NCI-H345 treated with DMSO at 0.1 percent for 48 hours (cell line): Measurements from ENCODE around the gene ARHGAP23.
"Not testable (repeated sequence)": the region's sequence is repeated elsewhere in the genome, so short reads cannot be mapped to it uniquely, and the experiment has no call there.

Experiments
- DNase-seq: peaks from one replicate; lab custom pipeline; 2025; ENCODE audit not compliant: unreplicated experiment; lab: John Stamatoyannopoulos, UW

The ARHGAP23 gene

DNA sequence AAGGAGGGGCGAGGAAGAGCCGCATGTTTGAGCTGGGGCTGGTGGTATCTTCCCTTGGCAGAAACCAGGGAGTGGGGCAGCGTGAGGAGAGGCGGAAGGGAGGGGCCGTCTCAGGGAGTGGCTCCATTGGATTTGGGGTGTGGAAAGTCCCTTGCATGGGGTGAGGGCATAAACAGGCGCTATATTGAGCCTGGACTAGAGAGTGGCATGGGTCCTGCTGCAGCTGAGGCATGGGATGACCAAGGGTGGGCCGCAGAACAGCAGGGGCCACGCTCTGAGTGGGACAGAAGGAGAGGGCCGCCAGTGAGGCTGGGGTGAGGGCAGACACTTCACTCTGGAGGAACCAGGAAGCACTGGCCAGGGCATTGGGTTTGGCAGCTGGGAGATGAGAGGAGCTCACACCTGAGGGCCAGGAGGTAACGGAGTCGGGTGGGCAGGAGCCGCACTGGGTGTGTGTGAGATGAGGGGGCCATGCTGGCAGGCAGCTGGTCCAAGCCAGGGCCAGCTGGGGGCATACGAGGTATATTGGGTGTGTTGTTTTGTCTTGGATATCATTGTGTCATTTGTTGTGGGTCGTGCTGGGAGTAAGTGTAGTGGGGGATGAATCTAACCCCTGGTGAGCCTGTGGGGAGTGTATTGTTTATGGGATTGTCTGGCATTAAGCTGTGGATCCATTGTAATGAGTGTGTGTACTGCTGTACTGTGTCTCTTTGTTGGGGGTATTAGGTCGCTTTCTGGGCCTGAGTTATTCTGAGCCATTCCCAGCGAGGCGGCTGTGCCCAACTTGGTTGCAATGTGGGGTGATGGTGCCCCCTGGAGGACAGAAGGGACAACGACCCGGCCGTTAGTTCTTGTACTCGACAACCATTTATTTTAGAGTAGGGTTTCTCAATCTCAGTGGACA is 56.2 kb downstream of the ARHGAP23 start:
- DNase-seq, result peak; percentile 40

DNA sequence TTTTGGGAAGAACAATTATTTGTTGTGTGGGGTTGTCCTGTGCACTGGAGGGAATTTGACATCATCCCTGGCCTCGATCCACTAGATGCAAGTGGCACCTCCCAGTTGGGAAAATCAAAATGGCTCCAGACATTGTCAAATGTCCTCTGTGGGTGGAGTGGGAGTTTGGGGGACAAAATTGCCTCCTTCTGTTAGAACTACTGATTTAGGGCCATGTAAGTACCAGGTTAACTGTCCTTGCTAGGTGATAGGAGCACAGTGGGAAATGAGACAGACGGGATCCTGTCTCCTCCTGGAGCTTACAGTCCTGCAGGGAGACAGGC is 56.8 kb downstream of the ARHGAP23 start:
- DNase-seq, result no peak

DNA sequence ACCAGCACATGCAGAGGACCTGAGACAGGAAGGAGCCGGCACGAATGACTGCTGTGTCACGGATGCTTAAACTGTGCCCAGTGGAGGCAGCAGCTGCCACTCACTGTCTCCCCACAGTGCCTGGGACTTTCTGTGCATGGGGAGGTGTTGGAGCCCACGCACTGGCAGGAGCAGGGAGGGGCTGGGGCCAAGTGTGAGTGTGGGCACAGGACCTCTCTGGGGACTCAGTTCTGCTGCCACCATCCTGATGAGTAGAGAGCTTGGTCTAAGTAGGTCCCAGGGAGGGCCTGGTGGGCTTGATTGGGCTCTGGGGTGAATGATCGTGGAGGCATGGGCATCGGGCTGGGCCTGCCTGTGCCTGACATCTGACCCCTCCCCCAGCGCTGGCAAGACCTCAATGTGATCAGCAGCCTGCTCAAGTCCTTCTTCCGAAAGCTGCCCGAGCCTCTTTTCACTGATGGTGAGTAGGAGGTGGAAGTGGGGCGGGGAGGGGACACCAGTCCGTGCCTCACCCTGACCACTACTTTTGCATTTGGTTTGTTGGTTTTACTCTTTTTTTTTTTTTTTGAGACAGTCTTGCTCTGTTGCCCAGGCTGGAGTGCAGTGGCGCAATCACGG is 57.5 kb downstream of the ARHGAP23 start:
- not testable (repeated sequence) for DNase-seq

DNA sequence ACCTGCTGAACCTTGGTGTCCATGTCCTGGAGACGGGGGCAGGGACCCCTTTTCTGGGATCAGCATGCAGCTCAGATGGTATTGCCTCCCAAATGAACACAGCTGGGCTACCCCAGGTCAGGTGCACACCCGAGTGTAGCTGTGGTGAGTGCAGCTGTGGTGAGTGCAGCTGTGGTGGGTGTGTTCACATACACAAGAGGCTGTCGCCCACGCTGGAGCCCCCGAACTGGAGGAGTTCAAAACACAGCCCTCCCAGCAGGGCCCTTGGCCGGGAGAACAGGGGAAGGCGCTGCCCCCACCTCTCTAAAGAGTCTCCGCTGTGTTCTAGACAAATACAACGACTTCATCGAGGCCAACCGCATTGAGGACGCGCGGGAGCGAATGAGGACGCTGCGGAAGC is 61.5 kb downstream of the ARHGAP23 start:
- DNase-seq, result not testable (repeated sequence)

DNA sequence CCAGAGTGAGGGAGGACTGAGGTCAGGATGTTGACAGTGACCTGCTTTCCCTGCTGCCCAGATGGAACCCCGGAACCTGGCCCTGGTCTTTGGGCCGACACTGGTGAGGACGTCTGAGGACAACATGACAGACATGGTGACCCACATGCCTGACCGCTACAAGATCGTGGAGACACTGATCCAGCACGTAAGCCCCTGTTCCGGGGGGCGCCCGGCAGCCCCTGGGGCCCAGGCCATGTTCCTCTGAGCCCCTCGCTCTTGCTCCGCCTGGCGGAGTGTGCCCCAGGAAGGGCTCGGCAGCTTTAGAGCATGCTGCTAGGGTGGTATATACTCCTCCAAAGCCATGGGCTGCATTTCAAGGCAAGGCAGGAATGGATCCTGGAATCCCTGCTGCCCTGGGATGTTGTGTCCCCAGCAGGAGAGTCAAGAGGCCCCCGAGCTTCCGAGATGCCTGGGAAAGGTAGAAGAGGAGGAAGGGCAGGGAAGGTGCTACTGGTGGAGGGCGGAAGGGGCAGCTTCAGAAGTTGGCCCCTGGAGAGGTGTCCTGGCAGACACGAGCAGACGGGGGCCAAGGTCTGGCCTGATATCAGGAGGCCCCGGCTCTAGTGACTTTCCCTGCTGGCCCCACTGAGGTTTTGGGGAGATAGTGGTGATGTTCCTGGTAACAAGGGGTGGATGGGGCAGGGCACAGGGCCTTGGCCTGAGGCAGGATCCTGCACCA is 63.2 kb downstream of the ARHGAP23 start:
- not testable (repeated sequence) for DNase-seq

DNA sequence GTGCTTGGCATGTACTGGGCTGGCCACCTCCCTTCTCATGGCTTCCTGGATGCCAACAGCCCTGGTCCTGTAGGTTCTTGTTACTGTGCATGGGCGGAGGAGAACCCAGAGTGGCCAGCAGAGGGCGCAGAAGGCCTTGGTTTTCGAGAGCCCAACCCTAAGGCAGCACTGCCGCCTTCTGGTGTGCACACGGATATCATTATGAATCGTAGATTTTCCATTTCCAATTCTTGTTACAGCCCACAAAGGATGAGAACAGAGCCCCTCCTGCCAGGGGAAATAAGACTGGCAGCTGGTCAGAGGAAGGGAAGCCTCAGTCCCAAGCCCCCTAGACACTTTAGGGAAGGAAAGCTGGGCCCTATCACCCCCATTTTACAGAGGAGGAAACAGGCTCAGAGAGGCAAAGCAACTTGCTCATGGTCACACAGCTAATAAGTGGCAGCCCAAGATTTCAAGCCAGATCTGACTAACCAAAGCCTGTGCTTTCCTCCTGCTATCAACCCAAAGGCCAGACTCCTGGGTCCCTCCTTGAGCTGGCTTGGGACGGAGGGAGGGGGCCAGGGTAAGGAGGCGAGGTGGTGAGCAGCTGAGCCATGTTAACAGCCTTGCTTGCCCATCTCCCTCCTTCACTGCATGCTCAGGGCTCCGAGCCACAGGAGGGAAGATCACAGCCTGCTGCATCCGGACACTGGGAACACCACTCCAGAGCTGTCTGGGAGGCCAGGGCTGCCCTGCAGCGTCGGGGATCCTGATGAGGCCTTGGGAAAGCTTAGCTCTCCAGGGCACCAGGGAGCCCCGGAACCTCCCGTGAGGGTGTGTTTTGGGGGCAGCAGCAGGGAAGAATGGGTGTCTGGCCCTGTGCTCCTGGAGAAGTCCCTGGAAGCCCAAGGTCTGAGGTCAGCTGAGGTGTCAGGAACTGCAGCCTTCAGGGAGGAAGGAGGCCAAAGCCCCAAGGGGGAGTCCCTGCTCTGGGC is 64.1 kb downstream of the ARHGAP23 start:
- peak; percentile 61 for DNase-seq

DNA sequence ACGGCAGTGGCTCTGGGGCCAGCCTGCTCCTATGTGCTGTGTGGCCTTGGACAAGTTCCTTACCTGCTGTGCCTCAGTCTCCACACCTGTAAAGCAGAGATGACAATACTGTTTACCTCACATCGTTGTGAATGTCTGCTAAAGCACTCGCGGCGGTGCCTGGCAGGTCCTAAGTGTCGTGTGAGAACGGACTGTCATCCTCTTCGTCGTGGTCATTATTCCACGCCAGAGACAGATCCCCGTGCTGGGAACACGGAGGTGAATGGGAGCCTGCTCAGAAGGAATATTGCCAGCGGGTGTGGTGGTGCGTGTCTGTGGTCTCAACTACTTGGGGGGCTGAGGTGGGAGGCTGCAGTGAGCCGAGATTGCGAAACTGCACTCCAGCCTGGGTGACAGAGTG is 65.9 kb downstream of the ARHGAP23 start:
- DNase-seq, result not testable (repeated sequence)

DNA sequence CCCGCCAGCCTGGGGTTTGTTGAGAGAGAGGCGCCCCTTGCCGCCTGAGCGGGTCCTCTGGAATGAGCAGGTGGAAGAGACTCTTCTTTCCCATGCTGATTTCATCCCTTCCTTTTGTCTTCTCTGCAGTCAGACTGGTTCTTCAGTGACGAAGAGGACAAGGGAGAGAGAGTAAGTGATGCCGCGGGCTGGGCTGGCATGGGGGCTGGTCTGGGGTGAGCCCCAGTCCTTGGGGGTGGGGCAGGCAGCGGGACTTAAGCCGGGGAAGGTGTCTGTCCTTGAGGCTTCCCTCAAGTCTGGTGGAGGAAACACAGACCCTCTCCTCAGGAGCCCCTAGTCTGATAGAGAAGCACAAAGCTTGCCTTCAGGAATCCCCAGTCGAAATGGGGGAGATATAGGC is 69.4 kb downstream of the ARHGAP23 start:
- DNase-seq, result not testable (repeated sequence)

DNA sequence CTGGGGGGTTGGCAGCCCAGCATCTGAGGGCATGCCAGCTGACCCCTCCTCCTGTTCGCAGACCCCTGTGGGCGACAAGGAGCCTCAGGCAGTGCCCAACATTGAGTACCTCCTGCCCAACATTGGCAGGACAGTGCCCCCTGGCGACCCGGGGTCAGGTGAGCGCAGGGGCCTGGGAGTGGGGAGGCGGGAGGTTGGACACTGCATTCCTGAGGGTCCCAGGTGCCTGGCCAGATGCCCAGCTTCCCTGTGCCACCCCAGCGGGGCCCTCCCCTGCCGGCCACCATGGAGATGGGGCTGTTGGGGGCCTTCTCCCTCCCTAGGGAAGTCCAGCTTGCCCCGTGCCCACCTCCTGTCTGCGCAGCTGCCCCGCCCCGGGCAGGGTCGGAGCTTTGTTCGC is 70.1 kb downstream of the ARHGAP23 start:
- DNase-seq, result no peak

DNA sequence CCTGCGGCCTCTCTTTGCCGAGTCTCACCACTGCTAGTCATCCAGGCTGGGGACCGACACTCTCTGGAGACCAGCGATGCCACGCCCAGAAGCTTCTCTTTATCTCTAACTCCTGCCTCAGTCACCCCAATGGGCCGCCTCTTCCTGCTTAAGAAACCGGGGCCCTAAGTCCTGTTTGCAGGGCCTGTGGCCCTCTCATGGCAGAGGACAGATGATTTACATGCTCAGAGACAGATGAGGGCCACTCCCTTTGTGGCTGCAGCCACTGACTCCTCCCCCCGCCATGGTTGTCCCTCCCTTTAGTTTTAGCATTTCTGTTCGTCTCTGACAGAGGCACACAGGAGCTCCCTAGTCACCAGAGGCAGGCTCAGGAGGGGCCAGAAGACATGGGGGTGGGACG is 71.0 kb downstream of the ARHGAP23 start:
- not testable (repeated sequence) for DNase-seq

DNA sequence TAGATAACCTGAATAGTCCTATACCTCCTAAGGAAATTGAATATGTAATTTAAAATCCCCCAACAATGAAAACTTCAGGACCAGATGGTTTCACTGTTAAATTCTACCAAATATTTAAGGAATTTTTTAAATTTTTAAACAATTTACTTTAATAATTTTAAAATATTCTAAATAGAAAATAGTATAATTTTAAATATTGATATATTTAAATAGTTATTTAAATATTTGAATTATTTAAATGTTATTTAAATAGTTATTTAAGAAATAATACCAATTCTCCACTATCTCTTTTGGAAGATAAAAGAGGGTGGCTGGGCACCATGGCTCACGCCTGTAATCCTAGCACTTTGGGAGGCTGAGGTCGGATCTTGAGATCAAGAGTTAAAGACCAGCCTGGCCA is 73.5 kb downstream of the ARHGAP23 start:
- not testable (repeated sequence) for DNase-seq

DNA sequence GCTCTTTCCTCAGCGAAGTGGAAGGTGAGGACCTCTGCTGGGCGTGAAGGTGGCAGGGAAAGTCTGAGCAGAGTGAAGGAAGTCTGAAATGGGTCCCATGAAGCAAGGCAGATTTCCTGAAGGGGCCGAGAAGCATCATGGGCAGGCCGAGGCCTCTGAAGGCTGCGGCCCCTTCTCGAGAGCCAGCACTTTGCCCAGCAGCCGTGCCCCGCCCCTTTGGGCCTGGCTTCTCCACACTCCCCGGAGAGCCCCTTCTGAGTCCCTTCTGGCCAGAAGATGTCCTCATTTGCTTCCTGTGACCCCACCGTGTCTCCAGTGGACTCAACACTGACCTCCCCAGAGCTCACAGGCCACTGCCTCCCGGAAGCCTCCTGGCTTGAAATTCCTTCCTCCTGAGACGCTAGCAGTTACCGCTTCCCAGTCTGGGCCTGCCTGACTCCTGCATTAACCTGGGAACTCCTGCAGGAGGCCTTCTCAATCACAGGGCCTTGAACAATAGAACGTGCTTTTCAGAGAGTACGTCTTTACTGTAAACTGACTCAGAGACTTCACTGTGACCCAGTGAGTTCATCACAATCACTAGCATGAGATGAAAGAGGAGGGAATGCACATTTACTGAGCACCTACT is 75.1 kb downstream of the ARHGAP23 start:
- DNase-seq, result not testable (repeated sequence)

DNA sequence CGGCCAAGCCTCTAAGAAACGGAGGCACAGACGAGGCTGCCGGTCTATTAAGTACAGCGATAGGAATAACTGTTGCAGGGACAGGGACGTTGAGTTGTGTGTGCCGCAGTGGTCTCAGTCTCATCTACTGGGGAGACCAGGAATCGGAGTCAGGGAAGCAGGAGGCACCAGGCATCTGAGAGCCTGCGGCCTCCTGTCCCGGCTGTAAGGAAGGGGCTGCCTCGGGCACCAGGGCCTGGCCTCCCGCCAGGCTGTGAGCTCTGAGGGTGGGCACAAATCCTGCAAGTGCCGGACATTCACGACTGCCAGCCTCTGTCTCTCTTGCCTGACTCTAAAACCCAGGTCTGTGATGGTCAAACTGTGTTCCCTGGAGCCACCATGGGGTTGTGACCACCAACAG is 76.0 kb downstream of the ARHGAP23 start:
- no peak for DNase-seq

DNA sequence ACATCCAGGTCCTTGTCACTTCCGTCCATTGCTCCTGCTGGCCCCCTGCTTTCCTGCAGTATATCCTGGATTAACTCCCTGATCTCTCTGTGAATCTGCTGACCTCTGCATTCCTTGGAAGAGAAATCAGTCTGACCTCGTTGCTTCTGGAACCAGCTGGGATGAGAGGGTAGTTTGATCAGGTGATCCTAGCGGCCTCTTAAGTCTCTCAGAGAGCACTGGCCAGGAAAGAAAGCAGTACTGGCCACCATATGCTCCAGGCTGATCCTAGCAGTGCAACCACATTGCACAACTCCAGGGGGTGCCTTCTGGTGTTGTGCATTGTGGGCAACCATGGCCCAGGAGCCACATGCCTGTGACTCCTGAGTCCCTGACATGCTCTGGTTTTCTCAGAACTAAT is 79.2 kb downstream of the ARHGAP23 start:
- DNase-seq, result no peak

DNA sequence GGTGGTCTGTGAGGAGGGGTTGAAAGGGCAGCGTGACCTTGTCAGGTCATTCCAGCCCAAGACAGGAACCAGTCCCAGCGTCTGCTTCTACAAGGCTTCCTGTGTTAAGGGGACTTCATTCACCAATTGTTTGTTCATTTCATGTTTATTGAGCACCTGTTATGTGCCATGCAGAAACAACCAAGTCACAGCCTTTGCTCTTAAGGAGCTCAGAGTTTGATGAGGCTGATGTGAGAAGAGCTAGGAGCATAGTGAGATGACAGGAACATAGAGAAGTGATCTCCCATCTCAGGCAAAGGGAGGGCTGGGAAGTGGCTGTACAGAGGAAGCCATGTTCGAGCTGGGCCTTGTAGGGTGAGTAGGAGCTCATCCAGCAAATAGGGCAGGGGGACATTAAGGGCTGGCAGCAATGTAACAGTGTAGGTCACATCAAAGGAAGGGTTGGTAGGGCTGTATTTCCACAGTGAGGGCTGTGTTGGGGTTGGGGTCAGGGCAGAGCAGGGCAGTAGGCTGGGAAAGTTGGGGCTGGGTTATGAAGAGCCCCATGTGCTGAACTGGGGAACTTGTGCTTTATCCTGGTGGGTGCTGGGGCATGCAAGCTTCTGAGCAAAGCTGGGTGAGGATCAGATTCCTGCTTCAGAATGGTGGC is 79.8 kb downstream of the ARHGAP23 start:
- no peak for DNase-seq

DNA sequence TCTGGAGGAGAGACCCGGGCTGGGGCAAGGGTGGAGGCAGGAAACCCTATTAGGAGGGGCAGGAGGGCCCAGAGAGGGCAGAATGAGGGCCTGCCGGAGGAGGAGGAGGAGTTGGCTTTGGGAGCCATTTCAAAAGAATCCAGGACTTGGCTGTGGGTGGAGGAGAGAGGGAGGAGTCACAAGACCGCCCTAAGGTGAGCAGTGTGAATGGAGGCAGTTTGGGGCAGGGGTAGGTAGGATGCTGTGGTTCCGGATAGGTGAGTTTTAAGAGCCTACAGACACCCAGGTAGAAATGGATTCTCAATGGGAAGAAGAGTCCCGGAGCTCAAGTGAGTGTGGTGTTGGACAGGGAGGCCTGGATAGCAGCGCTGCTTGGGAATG is 80.3 kb downstream of the ARHGAP23 start:
- DNase-seq, result no peak

DNA sequence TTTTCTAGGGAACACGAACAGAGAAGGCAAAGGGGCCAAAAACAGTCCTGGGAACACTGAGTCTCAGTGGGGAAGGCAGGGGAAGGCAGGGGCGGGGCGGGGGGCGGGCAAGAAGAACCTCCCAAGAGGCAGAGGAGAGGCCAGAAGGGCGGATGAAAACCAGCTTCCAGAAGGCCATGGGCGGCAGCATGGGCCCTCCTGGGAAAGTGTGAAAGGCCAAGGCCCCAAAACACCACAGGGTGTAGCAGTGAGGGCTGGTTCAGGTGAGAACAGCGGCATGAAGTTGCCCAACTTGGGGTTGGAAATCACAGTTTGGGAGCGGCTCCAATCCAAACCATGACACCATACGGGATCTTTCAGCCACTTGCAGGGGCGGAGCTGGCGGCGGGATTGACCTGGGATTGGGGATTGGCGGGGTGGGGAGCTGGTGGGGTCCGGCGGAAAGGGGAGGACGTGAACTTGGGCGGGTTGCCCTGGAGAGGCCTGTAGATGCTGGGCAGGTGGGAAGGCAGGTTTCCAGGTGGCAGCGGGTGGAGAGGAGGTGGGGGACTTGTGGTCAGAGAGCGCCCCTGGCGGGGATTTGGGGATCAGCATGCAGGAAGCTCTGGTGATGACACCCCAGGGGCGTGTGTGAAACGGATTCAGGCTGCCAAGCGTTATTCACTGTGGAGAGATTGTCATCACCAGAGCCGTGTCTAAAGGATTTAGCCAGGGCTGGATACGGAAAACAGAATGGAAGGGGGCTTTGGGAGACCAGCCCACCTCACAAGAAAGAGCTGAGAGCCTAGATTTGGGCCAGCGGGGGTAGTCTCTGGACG is 80.9 kb downstream of the ARHGAP23 start:
- DNase-seq, result no peak

DNA sequence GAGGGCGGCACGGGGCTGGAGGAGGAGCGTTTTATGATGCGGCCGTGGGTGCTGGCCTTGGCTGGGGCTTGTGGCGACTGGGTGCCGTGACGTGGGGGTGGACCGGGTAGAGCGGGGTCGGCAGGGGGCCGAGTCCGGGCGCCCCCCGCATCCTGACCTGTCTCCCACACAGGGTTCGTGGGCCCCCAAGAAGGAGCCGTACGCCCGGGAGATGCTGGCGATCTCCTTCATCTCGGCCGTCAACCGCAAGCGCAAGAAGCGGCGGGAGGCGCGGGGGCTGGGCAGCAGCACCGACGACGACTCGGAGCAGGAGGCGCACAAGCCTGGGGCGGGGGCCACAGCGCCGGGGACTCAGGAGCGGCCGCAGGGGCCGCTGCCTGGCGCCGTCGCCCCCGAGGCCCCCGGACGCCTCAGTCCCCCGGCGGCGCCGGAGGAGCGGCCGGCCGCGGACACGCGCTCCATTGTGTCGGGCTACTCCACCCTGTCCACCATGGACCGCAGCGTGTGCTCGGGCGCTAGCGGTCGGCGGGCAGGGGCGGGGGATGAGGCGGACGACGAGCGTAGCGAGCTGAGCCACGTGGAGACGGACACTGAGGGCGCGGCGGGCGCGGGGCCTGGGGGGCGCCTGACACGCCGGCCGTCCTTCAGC is 81.6 kb downstream of the ARHGAP23 start:
- no peak for DNase-seq
